Breast epithelium (tissue), 4 donors: ENCODE measurements around the gene BTRC. TPM values are rescaled to one million over a fixed set of nuclear protein-coding genes. Genes with fewer than 3 reads are reported as not detected.

Experiments
- DNase-seq, 2 donors: peaks; one replicate each; pipeline ENCODE4 v3.0.0-alpha.2; 2019; ENCODE audit warnings: low spot score in 2 of 2
- H3K27ac ChIP-seq, 2 donors: fragments of 200-600 bp; sonication (generic) in 1 of 2; one replicate each; pipeline ENCODE4 v1.5.1; 2016 to 2019; ENCODE audit warnings: mild to moderate bottlenecking in 1 of 2
- H3K27me3 ChIP-seq, 2 donors: fragments of 200-600 bp; sonication (generic) in 1 of 2; one replicate each; pipeline versions ENCODE4 v1.5.1 to v1.6.0; 2017 to 2019; ENCODE audit warnings: control low read depth in 1 of 2, mild to moderate bottlenecking in 1 of 2
- H3K36me3 ChIP-seq: fragments of 200-600 bp; one replicate; pipeline ENCODE4 v1.5.1; 2019
- H3K4me1 ChIP-seq, 2 donors: fragments of 200-600 bp; sonication (generic); one replicate each; pipeline ENCODE4 v1.5.1; 2016 to 2019; ENCODE audit warnings: control low read depth in 1 of 2
- H3K4me3 ChIP-seq, 3 donors: fragments of 200-600 bp; sonication (generic); 1 replicate in 2 of 3; 2 replicates in 1 of 3; pipeline ENCODE4 v1.5.1; 2016 to 2019; ENCODE audit warnings: mild to moderate bottlenecking in 3 of 3, moderate library complexity in 2 of 3
- H3K9me3 ChIP-seq, 2 donors: fragments of 200-600 bp; sonication (generic) in 1 of 2; one replicate each; pipeline ENCODE4 v1.5.1; 2016 to 2019; ENCODE audit warnings: control low read depth in 1 of 2
- POLR2A ChIP-seq: fragments of 450-650 bp; IDR thresholded peaks from one replicate; pipeline ENCODE4 v1.6.1; 2016; ENCODE audit warnings: antibody characterized with exemption, mild to moderate bottlenecking, moderate library complexity
- POLR2AphosphoS5 ChIP-seq, 3 donors: sonication (generic); formaldehyde crosslinking; IDR thresholded peaks; one replicate each; pipeline ENCODE4 v1.6.1; 2017; ENCODE audit warnings: antibody characterized with exemption in 3 of 3
- intact Hi-C: fragments of 100-400 bp; cut with DNase I; formaldehyde crosslinking; loops from one replicate; pipeline ENCODE4 v1.15.1; 2023; ENCODE audit warnings: low total_unique reads
- total RNA-seq, 3 donors: library from RNA; depleted of rRNA; stranded (reverse); fragments of >200 nt; gene quantifications; one replicate each; pipeline ENCODE4 v1.1.0, GENCODE V29; 2016
- TF ChIP-seq, protein P1 (sequence below), 3 donors: fragments of 450-650 bp; IDR thresholded peaks; one replicate each; pipeline ENCODE4 v1.5.1; 2016 to 2017; ENCODE audit warnings: antibody characterized with exemption in 3 of 3, mild to moderate bottlenecking in 3 of 3, moderate library complexity in 3 of 3

The BTRC gene
- total RNA-seq, 3 donors from 2014 or later = 13.4 to 24.3 (median 15.1) TPM

GRCh38 chr10:101429423-101429822 is 75.5 kb downstream of the BTRC start:
- Histone ChIP-seq H3K4me1 (no peaks in the 10 kb centered on the region), H3K4me3 (no peak overlapping the region), H3K27me3 (no peaks in the 10 kb centered on the region), H3K36me3 (no peaks in the 10 kb centered on the region), H3K27ac (no peak overlapping the region), H3K9me3 (no peaks in the 10 kb centered on the region)
- no peak for DNase-seq
- intact Hi-C loops = no loop called here
- TF ChIP-seq, protein P1, sequence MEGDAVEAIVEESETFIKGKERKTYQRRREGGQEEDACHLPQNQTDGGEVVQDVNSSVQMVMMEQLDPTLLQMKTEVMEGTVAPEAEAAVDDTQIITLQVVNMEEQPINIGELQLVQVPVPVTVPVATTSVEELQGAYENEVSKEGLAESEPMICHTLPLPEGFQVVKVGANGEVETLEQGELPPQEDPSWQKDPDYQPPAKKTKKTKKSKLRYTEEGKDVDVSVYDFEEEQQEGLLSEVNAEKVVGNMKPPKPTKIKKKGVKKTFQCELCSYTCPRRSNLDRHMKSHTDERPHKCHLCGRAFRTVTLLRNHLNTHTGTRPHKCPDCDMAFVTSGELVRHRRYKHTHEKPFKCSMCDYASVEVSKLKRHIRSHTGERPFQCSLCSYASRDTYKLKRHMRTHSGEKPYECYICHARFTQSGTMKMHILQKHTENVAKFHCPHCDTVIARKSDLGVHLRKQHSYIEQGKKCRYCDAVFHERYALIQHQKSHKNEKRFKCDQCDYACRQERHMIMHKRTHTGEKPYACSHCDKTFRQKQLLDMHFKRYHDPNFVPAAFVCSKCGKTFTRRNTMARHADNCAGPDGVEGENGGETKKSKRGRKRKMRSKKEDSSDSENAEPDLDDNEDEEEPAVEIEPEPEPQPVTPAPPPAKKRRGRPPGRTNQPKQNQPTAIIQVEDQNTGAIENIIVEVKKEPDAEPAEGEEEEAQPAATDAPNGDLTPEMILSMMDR (IDR thresholded peaks at IDR 0.05) = no peak
- TF ChIP-seq POLR2A (no peak), POLR2AphosphoS5 (IDR thresholded peaks at IDR 0.05) (no peak)

GRCh38 chr10:101436302-101436701 is 82.3 kb downstream of the BTRC start:
- intact Hi-C loops = no loop called here
- TF ChIP-seq, protein P1 (IDR thresholded peaks at IDR 0.05) = no peak
- TF ChIP-seq POLR2AphosphoS5 (IDR thresholded peaks at IDR 0.05) = no peak
- no peak for TF ChIP-seq POLR2A
- H3K27me3 ChIP-seq = no peaks in the 10 kb centered on the region

DNA sequence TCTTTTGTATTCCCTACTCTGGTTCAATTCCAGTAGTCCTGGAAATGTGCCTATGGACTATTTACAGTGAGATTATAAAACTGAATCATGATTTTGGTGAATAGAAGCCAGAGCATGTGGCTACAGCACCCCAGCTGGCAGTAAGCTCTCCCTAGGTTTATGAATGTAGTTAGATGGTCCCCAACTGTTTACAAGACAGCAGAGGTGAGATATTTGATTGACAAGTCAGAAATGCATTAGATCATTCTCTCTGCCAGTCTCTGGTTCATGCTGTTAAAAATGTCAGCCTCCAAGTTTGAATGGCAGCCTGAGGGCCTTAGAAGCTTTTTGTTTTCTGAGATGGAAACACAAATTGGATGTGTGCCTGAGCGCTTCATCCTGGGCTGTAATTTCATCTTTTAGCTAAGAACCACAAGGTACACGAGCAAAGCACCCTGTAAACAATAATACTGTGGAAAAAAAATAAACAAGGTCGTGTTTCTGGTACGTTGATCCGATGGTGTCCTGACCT is 85.0 kb downstream of the BTRC start:
- Histone ChIP-seq H3K4me3 (no peak overlapping the region), H3K27me3 (no peaks in the 10 kb centered on the region), H3K4me1 (no peaks in the 10 kb centered on the region), H3K27ac (no peak overlapping the region), H3K9me3 (no peaks in the 10 kb centered on the region), H3K36me3 (no peaks in the 10 kb centered on the region)
- no peak for DNase-seq
- TF ChIP-seq POLR2A = no peak
- no peak for TF ChIP-seq POLR2AphosphoS5 (IDR thresholded peaks at IDR 0.05)
- intact Hi-C loops = no loop called here

More at GRCh38 chr10:101436302-101436701, 82.3 kb downstream of the BTRC start:
- no peaks in the 10 kb centered on the region for H3K36me3 ChIP-seq
- no peaks in the 10 kb centered on the region for H3K4me1 ChIP-seq
- DNase-seq = no peak
- H3K27ac ChIP-seq = no peak overlapping the region
- no peak overlapping the region for H3K4me3 ChIP-seq
- no peaks in the 10 kb centered on the region for H3K9me3 ChIP-seq

GRCh38 chr10:101441541-101442455 is 87.8 kb downstream of the BTRC start:
- intact Hi-C loops = no loop called here
- no peaks in the 10 kb centered on the region for H3K4me1 ChIP-seq
- DNase-seq = no peak
- no peak overlapping the region for H3K4me3 ChIP-seq
- no peak overlapping the region for H3K27ac ChIP-seq
- H3K36me3 ChIP-seq = no peaks in the 10 kb centered on the region
- no peaks in the 10 kb centered on the region for H3K27me3 ChIP-seq
- TF ChIP-seq POLR2AphosphoS5 (IDR thresholded peaks at IDR 0.05) (no peak), POLR2A (no peak)
- TF ChIP-seq, protein P1 (IDR thresholded peaks at IDR 0.05) = peak in 2 of 3 donors; percentile 38 to 46
- H3K9me3 ChIP-seq = no peaks in the 10 kb centered on the region

DNA sequence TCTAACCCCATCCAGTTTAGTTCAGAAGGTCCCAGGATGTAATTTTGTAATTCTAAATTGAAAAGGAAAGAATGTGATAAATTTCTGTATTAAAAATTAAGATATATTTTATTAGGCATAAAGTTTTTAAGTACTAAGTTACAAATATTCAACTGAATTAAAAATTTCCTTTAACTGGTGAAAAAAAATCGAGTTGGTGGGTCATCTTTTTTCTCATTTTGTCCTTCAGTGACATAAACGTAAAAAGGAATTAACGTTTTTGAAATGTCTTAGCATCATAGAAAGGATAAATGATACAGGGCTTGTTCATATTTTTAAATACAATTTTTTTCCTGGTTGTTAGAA is 88.5 kb downstream of the BTRC start:
- TF ChIP-seq POLR2A (no peak), POLR2AphosphoS5 (IDR thresholded peaks at IDR 0.05) (no peak)
- TF ChIP-seq, protein P1 (IDR thresholded peaks at IDR 0.05) = no peak
- Histone ChIP-seq H3K27ac (no peak overlapping the region), H3K4me3 (no peak overlapping the region), H3K9me3 (no peaks in the 10 kb centered on the region), H3K27me3 (no peaks in the 10 kb centered on the region), H3K36me3 (no peaks in the 10 kb centered on the region), H3K4me1 (no peaks in the 10 kb centered on the region)
- intact Hi-C loops = no loop called here
- no peak for DNase-seq
